Myocyte (in vitro differentiated cells): ENCODE measurements around the gene FHL1. TPM values are rescaled to one million over a fixed set of nuclear protein-coding genes. Genes with fewer than 3 reads are reported as not detected.

Source experiments
- DNase-seq: peaks from one replicate; pipeline ENCODE4 v3.0.0-alpha.2; 2012; ENCODE audit warnings: low read depth
- total RNA-seq: library from RNA; depleted of rRNA; stranded (reverse); fragments of >200 nt; gene quantifications from 2 replicates; pipeline ENCODE4 v1.2.3, GENCODE V29; 2014

The FHL1 gene
- total RNA-seq, 1 donor from 2014 or later, result 805 TPM

- peak; percentile 45 for DNase-seq
Measured at GRCh38 chrX:136183917-136184316, 36.6 kb downstream of the FHL1 start.

DNA sequence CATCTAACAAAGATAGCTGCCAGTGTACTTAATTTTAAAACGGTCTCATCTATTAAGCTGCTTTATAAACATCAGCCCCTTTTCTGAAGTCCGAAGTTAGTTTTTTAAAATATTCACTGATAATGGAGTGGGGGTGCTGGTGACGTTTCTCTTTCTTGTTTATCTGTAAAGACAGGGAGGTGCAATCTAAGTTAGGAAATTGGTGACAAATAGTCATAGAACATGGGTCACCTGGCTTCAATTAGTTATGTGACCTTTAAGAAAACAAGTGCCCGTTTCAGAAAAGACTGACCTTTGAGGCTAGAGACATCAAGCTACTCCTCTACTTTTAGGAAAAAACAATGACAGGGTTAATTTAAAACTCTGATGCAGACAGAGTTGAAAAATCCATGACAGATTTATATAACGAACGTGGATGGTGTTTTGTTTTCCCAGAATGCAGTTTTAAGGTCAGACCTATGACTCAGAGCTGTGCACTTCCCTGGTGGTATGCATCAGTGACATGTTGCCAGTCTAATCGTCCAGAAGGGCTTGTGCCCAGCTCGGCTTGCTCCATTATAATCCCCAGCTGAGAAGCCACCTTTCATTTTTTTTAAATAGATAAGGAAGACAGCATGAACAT lies 38.2 kb downstream of the FHL1 start:
- peak; percentile 49 for DNase-seq

DNA sequence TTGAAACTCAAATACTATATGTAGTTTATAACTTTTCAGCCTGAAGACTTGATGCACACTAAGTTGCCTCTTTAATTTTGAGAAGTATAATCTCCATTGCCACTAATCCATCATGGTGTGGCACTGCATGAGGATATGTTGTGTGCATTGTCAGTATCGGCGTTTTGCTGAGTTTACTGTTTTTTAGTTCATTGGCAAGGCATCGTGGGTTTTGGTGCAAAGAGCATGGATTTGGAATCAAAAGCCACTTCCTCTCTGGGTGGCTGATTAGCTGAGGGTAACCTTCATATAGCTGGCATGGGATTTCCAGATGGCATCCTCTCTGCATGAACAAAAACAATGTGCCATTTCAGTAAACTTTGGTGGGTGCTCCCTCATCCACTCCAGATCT lies 38.7 kb downstream of the FHL1 start:
- no peak for DNase-seq

- no peak for DNase-seq
Measured at GRCh38 chrX:136189222-136189621, 41.9 kb downstream of the FHL1 start.

DNA sequence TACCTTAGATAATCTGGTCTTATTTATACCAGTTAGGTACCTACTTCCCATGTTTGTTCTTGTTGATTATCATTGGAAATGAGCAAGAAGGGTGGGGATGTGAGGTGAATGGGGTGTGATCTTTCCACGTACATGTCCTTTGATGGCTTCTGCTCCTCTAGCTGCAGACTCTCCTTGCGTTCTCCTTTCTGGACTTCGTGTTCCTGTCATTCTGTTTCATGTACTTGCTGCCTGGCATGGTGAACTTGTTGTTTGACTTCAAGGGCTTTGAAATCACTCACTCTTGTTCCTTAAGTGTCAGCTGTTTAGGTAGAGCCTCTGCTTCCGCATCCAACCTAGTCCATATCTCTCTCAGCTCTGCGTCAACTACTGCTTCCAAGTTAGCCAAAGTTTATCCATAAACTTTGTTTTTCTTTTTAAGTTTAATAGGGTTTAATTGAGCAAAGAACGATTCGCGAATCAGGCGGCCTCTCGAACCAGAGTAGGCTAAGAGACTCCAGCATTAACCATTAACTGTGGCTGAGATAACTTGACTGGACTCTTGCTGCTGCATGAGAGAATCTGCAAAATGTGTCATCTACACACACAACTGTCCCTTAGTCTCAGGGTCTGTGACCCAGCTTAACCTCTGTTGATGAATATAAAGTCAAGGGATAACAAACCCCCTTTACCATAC lies 42.8 kb downstream of the FHL1 start:
- DNase-seq, result no peak

GRCh38 chrX:136191171-136191570 lies 43.8 kb downstream of the FHL1 start:
- no peak for DNase-seq

GRCh38 chrX:136192135-136192534 lies 44.8 kb downstream of the FHL1 start:
- DNase-seq, result no peak

DNA sequence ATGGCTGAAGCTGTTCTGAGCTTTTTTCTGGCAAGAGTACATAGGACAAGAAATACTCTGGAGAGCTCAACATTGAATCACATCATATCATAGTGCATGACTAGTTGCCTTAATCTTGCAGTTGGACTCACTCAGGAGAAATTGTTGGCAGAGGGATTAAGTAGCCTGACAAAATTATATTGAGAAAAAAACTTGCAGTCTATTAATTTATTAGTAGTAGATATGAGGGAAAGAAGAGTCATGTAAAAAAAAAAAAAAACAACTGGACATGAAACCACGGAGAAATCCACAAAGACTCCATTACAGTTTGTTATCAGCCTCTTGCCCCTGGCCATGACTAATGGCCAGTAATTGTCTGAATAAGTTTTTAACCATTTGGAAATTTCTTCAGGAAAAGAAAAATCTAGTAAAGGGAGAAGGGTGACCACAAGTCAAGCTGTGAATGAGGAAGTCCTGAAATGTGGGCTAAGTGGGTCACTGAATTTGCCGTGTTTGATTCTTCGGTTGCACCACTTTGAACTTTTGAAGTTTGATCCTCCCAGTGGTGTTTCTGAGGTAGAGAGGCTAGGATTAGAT lies 45.6 kb downstream of the FHL1 start:
- peak; percentile 41 for DNase-seq

DNA sequence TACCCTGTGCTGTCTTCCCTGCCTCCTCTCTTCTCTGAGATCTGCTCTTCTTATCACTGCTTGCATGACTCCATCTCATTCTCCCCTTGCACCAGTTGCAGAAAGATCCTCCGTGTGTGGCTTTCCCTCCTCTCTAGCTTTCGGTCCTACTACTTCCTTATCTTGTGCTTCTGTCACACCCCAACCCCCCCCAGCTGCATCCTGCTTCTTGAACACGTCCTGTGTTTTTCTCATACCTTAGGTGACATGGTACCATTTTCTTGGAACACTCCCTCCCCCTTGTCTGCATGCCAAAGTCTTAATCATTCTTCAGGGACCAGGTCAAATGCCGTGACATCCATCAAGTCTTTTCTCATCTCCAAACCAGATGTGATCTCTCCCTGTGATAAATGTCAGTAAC lies 46.4 kb downstream of the FHL1 start:
- no peak for DNase-seq

- DNase-seq, result no peak
Measured at GRCh38 chrX:136194536-136194935, 47.2 kb downstream of the FHL1 start.

DNA sequence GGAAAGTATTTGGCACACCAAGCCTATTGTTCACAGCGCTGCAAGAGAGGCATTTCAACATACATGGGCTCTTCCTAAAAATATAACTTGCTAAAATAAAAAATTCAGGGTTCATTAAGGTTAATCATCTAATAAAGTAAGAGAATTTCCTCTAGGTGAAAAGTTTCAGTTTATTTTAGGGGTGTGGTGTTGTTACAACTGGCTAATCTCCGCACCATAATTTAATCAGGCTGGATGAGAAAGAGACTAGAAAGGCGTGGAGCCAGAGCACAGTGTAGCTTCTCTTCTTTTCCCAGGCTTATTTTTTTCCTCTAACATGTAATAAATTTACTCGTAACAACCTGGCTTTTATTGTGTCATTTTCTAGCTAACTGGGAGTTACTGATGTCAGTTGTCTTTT lies 47.9 kb downstream of the FHL1 start:
- no peak for DNase-seq

GRCh38 chrX:136196691-136197155 lies 49.4 kb downstream of the FHL1 start:
- peak; percentile 74 for DNase-seq

DNA sequence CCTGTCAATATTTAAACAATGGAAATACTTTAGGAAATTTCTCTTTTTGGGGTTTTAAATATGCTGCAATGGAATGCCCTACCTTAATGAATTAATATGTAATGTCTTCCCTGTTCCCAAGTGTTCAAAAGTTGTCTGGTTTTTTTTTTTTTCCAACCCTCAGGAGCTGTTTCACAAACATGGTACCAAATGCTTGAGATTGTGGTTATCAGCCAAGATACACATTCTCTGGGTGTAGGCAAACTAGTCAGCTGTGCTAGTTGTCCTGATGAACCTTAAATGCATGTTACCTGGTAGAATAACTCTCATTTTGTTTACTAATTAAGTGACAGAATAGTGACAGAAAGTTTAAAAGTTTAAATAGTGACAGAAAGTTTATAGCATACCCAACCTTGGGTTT lies 50.7 kb downstream of the FHL1 start:
- no peak for DNase-seq

GRCh38 chrX:136198678-136199243 lies 51.4 kb downstream of the FHL1 start:
- DNase-seq, result no peak

- DNase-seq, result no peak
Measured at GRCh38 chrX:136199365-136199764, 52.0 kb downstream of the FHL1 start.

- DNase-seq, result peak; percentile 24
Measured at GRCh38 chrX:136200466-136200865, 53.1 kb downstream of the FHL1 start.

GRCh38 chrX:136201601-136202000 lies 54.3 kb downstream of the FHL1 start:
- DNase-seq, result no peak

DNA sequence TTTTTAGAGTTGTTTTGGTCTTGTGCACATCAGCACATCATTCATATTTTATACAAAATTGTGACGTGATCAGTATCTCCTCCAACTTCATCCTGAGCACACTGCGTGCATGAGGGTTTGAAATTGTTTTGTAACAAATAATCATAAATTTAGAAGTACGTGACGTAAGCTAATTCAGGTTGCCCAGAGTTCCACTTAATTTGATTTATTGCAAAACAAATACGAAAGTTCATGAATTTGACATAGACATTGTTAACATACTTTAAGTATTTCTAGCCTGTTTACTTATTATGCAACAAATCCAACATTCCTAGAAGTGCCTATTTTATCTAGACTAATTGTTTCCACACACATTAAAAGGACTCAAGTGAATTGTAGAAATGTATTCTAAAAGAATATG lies 55.6 kb downstream of the FHL1 start:
- DNase-seq, result no peak

GRCh38 chrX:136203438-136203837 lies 56.1 kb downstream of the FHL1 start:
- no peak for DNase-seq

DNA sequence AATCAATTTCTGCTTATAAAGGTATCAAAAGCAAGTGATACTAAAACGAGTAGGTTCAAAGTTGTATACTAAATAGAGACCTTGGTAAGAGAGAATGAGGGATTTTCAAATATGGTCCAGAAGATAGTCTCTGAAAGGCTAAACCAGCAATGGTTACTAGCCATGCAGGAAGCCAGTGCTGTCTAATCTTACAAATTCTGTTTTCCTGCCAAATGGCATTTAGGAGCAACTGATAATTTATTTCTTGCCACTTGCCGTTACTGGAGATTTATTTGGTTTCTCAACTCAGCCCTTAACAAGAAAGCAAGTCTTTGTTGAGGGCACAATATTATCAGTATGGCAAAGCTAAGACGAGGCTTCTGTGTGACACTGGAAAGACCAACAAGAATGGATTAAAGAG lies 56.6 kb downstream of the FHL1 start:
- DNase-seq, result no peak

DNA sequence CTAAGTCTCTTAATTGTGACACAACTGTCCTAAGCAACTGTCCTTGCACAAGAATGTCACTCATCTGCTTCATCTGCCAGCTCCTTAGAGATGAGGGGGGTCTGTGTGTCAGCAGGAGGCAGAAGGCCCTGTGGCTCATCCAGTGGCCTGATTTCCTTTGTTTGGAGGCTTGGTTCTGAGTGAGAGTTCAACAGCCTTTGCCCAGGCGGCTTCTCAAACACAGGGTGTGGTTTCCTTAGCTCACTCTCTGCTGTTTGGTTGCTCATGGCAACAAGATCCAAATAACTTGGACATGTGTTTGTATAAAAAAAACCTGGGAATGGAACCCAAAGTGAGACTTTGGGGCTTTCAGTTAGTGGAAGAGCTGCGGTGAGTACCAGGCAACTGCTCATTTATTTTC lies 57.2 kb downstream of the FHL1 start:
- DNase-seq, result peak; percentile 61

- DNase-seq, result no peak
Measured at GRCh38 chrX:136205882-136206380, 58.6 kb downstream of the FHL1 start.
